GM10266 (cell line): ENCODE results near the gene ZNF595.
"Not testable (repeated sequence)": the region's sequence is repeated elsewhere in the genome, so short reads cannot be mapped to it uniquely, and the experiment has no call there.

ENCODE experiments used
- DNase-seq: peaks from one replicate; pipeline ENCODE4 v3.0.0; 2012; ENCODE audit errors: extremely low spot score

Gene ZNF595

GRCh38 chr4:52804-53479, at the start of gene ZNF595:
TSS of gene ZNF595 (plus strand) at chr4:53321. CDS start at chr4:53489, 168 bp downstream.
- not testable (repeated sequence) for DNase-seq

- not testable (repeated sequence) for DNase-seq
Observed at GRCh38 chr4:9937-10870, 42.9 kb upstream of the ZNF595 start.

GRCh38 chr4:11095-11815, 41.9 kb upstream of the ZNF595 start:
- DNase-seq: not testable (repeated sequence)

- DNase-seq: not testable (repeated sequence)
Observed at GRCh38 chr4:11816-12417, 41.2 kb upstream of the ZNF595 start.

- DNase-seq: not testable (repeated sequence)
Observed at GRCh38 chr4:18128-18527, 35.0 kb upstream of the ZNF595 start.

- DNase-seq: not testable (repeated sequence)
Observed at GRCh38 chr4:18589-18988, 34.5 kb upstream of the ZNF595 start.

GRCh38 chr4:22882-23281, 30.2 kb upstream of the ZNF595 start:
- DNase-seq: not testable (repeated sequence)

- not testable (repeated sequence) for DNase-seq
Observed at GRCh38 chr4:24359-24758, 28.8 kb upstream of the ZNF595 start.

GRCh38 chr4:27501-27900, 25.6 kb upstream of the ZNF595 start:
- DNase-seq: not testable (repeated sequence)

GRCh38 chr4:28767-29542, 24.2 kb upstream of the ZNF595 start:
- DNase-seq: not testable (repeated sequence)

- DNase-seq: not testable (repeated sequence)
Observed at GRCh38 chr4:33314-33713, 19.8 kb upstream of the ZNF595 start.

GRCh38 chr4:36559-37415, 16.3 kb upstream of the ZNF595 start:
- not testable (repeated sequence) for DNase-seq

- not testable (repeated sequence) for DNase-seq
Observed at GRCh38 chr4:38202-38601, 14.9 kb upstream of the ZNF595 start.

GRCh38 chr4:43375-43774, 9.7 kb upstream of the ZNF595 start:
- DNase-seq: not testable (repeated sequence)

- not testable (repeated sequence) for DNase-seq
Observed at GRCh38 chr4:51253-51652, 1.9 kb upstream of the ZNF595 start.

- DNase-seq: not testable (repeated sequence)
Observed at GRCh38 chr4:51655-52277, 1.4 kb upstream of the ZNF595 start.

- DNase-seq: not testable (repeated sequence)
Observed at GRCh38 chr4:53521-53920, 400 bp downstream of the ZNF595 start.

GRCh38 chr4:64733-65132, 11.6 kb downstream of the ZNF595 start:
- not testable (repeated sequence) for DNase-seq
